ENCODE data around the gene TMPRSS3.

Gene TMPRSS3

DNA sequence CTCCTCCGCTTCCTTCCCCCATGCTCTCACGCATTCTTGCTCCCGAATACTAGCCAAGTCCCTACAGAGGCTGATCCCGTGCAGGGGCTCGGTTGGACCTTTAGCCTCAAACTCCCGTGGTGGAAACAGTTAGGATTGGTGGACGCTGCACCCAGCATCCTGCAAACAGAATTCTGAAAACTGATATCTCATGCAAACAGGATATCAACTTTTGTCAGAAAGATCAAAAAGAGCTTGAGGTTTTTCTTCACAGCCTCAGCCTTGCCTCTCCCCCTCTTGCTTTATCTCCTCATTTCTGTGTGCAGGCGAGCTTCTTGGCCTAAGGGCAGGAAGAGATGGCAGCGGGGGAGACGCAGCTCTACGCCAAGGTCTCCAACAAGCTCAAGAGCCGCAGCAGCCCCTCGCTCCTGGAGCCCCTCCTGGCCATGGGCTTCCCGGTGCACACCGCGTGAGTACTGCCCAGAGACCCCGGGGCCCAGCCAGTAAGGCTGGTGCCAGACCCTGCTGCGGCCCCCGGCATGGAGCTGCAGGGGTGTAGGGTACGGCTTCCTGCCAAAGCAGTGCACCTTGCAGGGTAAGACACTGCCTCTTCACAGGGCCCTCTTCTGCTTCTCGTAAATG lies 7.9 kb upstream of the TMPRSS3 start, which contains the start of gene UBASH3A:
TSS of gene UBASH3A (plus strand) at position 292 of the 621 bp plus-strand sequence. CDS start at position 336, 44 bp downstream.
- DNase-seq: no peak
- H3K4me1 ChIP-seq: no peaks in the 10 kb centered on the region
- no peaks in the 10 kb centered on the region for H3K9me3 ChIP-seq
- H3K27me3 ChIP-seq: no peaks in the 10 kb centered on the region; the same call in 1 of the 2 replicates
- no peak within 1 kb of the TSS for H3K4me3 ChIP-seq (ENCODE audit: low read depth, low read length)
- no peaks in the 10 kb centered on the region for H3K36me3 ChIP-seq
- TF ChIP-seq, protein P1, sequence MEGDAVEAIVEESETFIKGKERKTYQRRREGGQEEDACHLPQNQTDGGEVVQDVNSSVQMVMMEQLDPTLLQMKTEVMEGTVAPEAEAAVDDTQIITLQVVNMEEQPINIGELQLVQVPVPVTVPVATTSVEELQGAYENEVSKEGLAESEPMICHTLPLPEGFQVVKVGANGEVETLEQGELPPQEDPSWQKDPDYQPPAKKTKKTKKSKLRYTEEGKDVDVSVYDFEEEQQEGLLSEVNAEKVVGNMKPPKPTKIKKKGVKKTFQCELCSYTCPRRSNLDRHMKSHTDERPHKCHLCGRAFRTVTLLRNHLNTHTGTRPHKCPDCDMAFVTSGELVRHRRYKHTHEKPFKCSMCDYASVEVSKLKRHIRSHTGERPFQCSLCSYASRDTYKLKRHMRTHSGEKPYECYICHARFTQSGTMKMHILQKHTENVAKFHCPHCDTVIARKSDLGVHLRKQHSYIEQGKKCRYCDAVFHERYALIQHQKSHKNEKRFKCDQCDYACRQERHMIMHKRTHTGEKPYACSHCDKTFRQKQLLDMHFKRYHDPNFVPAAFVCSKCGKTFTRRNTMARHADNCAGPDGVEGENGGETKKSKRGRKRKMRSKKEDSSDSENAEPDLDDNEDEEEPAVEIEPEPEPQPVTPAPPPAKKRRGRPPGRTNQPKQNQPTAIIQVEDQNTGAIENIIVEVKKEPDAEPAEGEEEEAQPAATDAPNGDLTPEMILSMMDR (IDR thresholded peaks at IDR 0.05; ENCODE audit: low read depth, low read length): no peak

DNA sequence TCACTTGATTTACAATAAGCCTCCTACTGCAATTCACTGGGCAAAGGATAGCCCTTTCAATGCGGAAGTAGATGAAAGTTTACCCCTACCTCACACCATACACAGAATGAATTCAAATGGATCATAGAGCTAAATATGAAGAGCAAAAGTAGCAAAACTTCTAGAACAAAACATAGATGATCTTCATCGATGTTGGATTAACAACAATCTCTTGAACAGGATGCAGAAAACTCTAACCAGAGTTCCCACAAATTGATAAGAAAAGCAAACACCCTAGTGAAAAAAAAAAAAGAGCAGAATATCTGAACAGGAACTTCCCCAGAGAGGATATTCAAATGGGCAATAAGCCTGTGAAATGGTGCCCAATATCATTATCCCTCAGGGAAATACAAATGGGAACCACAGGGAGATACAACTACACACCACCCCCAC lies 6.0 kb upstream of the TMPRSS3 start:
- Histone ChIP-seq H3K27me3 (no peaks in the 10 kb centered on the region), H3K9me3 (no peaks in the 10 kb centered on the region), H3K4me3 (ENCODE audit: low read depth, low read length) (no peak overlapping the region), H3K36me3 (no peaks in the 10 kb centered on the region), H3K4me1 (no peaks in the 10 kb centered on the region)
- TF ChIP-seq, protein P1 (IDR thresholded peaks at IDR 0.05; ENCODE audit: low read depth, low read length): no peak
- DNase-seq: no peak

DNA sequence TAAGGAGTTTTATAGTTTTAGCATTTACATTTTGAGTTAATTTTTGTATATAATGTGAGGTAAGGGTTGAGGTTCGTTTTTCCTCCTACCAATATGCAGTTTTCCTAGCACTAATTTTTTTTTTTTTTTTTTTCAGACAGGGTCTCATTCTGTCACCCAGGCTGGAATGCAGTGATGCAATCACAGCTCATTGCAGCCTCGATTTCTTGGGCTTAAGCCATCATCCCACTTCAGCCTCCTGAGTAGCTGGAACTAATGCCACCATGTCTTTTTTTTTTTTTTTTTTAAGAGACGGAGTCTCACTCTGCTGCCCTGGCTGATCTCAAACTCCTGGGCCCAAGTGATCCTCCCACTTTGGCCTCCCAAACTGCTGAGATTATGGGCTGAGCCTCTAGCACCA lies 5.3 kb upstream of the TMPRSS3 start:
- H3K4me3 ChIP-seq (ENCODE audit: low read depth, low read length): no peak overlapping the region
- DNase-seq: no peak
- no peaks in the 10 kb centered on the region for H3K9me3 ChIP-seq
- no peaks in the 10 kb centered on the region for H3K4me1 ChIP-seq
- H3K36me3 ChIP-seq: no peaks in the 10 kb centered on the region
- no peaks in the 10 kb centered on the region for H3K27me3 ChIP-seq
- TF ChIP-seq, protein P1 (IDR thresholded peaks at IDR 0.05; ENCODE audit: low read depth, low read length): no peak

DNA sequence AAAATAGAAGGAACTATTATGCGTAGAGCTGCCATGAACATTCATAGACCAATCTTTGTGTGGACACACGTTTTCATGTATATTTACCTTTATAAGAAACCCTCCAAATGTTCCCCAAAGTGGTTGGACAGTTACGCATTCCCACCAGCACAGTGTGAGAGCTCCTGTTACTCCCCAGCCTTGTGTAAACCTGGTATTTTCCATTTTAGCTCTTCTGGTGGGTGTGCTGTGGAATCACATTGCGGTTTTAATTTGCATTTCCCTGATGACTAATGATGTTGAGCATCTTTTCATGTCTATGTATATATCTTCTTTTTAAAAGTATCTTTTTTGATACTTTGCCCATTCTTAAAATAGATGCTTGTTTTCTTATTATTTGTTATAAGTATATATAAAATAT lies 4.7 kb upstream of the TMPRSS3 start:
- H3K36me3 ChIP-seq: no peaks in the 10 kb centered on the region
- no peaks in the 10 kb centered on the region for H3K9me3 ChIP-seq
- TF ChIP-seq, protein P1 (IDR thresholded peaks at IDR 0.05; ENCODE audit: low read depth, low read length): no peak
- H3K27me3 ChIP-seq: no peaks in the 10 kb centered on the region
- H3K4me1 ChIP-seq: no peaks in the 10 kb centered on the region
- DNase-seq: no peak
- no peak overlapping the region for H3K4me3 ChIP-seq (ENCODE audit: low read depth, low read length)

DNA sequence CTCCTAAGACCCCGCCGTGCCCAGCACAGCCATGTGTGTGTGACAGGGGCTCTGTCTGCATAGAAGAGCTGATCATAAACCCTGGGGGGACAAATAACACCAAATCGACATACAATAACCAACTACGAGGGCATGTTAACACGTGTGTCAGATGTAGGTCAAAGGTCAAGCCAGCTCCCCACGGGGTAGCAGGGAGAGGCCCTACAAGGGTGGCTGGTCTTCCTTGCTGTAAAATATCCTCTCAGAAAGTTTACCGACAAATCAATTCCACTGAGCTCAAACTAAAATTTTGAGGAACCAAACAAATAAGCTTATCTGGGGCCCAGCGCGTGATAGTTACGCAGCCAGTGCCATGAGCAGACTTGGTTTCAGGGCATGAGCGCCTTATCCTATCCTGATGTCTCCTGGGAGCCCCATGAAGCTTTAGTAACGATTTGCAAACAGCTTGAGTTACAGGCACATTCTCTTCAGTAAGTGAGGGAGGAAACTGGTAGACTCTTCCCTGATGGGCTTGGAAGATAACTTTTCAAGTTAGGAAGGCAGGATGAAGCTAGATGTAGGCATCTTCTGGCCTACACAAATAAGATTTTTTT lies 2.7 kb upstream of the TMPRSS3 start:
- H3K36me3 ChIP-seq: no peaks in the 10 kb centered on the region
- no peaks in the 10 kb centered on the region for H3K27me3 ChIP-seq
- TF ChIP-seq, protein P1 (IDR thresholded peaks at IDR 0.05; ENCODE audit: low read depth, low read length): no peak
- no peaks in the 10 kb centered on the region for H3K9me3 ChIP-seq
- DNase-seq: no peak
- no peaks in the 10 kb centered on the region for H3K4me1 ChIP-seq
- no peak overlapping the region for H3K4me3 ChIP-seq (ENCODE audit: low read depth, low read length)

DNA sequence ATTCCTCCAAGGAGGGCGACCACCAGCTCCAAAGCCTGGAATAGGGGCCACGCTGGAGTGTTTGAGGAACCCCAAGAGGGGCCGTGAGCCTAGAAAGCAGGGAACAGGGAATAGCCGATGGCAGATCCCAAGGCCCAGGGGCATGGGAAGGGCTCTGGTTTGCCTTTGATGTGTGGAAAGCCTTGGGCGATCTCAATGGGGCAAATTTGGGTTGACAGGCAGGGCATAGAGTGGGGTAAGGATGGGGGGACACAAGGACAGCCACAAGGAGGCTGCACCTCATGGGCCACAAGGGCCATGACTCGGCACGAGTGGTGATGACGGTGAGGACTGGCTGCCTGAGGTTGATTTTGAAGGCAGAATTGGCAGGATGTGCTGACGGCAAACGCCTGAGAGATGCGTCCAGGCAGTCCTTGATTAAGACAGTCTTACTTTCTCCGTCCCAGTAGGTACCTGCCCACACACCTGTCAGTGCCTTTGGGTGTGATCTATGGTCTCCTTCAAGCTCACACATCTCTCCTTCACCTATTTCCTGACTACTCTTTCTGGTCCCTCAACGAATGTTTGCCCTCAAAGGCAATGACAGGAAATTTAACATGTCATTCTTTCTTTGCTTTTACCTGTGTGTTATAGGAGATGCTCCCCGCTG lies 2.0 kb upstream of the TMPRSS3 start:
- DNase-seq: no peak
- TF ChIP-seq, protein P1 (IDR thresholded peaks at IDR 0.05; ENCODE audit: low read depth, low read length): no peak
- Histone ChIP-seq H3K4me3 (ENCODE audit: low read depth, low read length) (no peak overlapping the region), H3K36me3 (no peaks in the 10 kb centered on the region), H3K9me3 (no peaks in the 10 kb centered on the region), H3K27me3 (no peaks in the 10 kb centered on the region), H3K4me1 (no peaks in the 10 kb centered on the region)
